GM12872 (cell line): ENCODE measurements around the gene PCP4L1.

Experiments used
- CTCF ChIP-seq: IDR thresholded peaks from 3 replicates; pipeline ENCODE4 v1.5.1; 2011; ENCODE audit warnings: low read depth, mild to moderate bottlenecking, low read length, moderate library complexity; ENCODE audit not compliant: insufficient read depth

PCP4L1 gene

GRCh38 chr1:161290779-161291178 is 32.2 kb downstream of the PCP4L1 start:
- TF ChIP-seq CTCF = no peak

- TF ChIP-seq CTCF = no peak
Measured at GRCh38 chr1:161297415-161297814, 38.9 kb downstream of the PCP4L1 start.

GRCh38 chr1:161298116-161298515 is 39.6 kb downstream of the PCP4L1 start:
- no peak for TF ChIP-seq CTCF

- TF ChIP-seq CTCF = no peak
Measured at GRCh38 chr1:161299347-161299746, 40.8 kb downstream of the PCP4L1 start.

GRCh38 chr1:161300478-161300877 is 41.9 kb downstream of the PCP4L1 start:
- TF ChIP-seq CTCF = no peak

- TF ChIP-seq CTCF = no peak
Measured at GRCh38 chr1:161304927-161305866, 46.7 kb downstream of the PCP4L1 start.

- TF ChIP-seq CTCF = peak; percentile 49
Measured at GRCh38 chr1:161305867-161306519, 47.4 kb downstream of the PCP4L1 start.
